Epidermal melanocyte (primary cell): Measurements from ENCODE around the gene CAPN1.

Experiments
- DNase-seq: peaks from one replicate; pipeline ENCODE4 v3.0.0; 2011; ENCODE audit warnings: low spot score; ENCODE audit not compliant: insufficient read length

CAPN1 gene

GRCh38 chr11:65189191-65189590 lies 7.5 kb downstream of the CAPN1 start:
- no peak for DNase-seq

- DNase-seq = no peak
Measured at GRCh38 chr11:65194564-65194963, 12.8 kb downstream of the CAPN1 start.

- no peak for DNase-seq
Measured at GRCh38 chr11:65204143-65204542, 22.4 kb downstream of the CAPN1 start.

- DNase-seq = peak; percentile 36
Measured at GRCh38 chr11:65204646-65205601, 23.2 kb downstream of the CAPN1 start.

- DNase-seq = no peak
Measured at GRCh38 chr11:65205602-65205967, 23.9 kb downstream of the CAPN1 start.

GRCh38 chr11:65206441-65206841 lies 24.7 kb downstream of the CAPN1 start:
- no peak for DNase-seq

- DNase-seq = no peak
Measured at GRCh38 chr11:65206901-65207300, 25.2 kb downstream of the CAPN1 start.

- no peak for DNase-seq
Measured at GRCh38 chr11:65207918-65208784, 26.4 kb downstream of the CAPN1 start.

GRCh38 chr11:65208785-65209710 lies 27.3 kb downstream of the CAPN1 start:
- DNase-seq = no peak

GRCh38 chr11:65209711-65210360 lies 28.1 kb downstream of the CAPN1 start:
- no peak for DNase-seq

- DNase-seq = no peak
Measured at GRCh38 chr11:65210361-65210731, 28.6 kb downstream of the CAPN1 start.

- DNase-seq = no peak
Measured at GRCh38 chr11:65210748-65211147, 29.0 kb downstream of the CAPN1 start.

GRCh38 chr11:65211293-65212105 lies 29.8 kb downstream of the CAPN1 start:
- DNase-seq = no peak

GRCh38 chr11:65212226-65212801 lies 30.6 kb downstream of the CAPN1 start:
- no peak for DNase-seq

- no peak for DNase-seq
Measured at GRCh38 chr11:65213322-65214211, 31.8 kb downstream of the CAPN1 start.

- DNase-seq = no peak
Measured at GRCh38 chr11:65214212-65214845, 32.6 kb downstream of the CAPN1 start.

GRCh38 chr11:65215441-65216076 lies 33.8 kb downstream of the CAPN1 start:
- DNase-seq = no peak
